HEK293 (cell line): ENCODE data around the gene KDM2B.

Experiments
- CTCF ChIA-PET: fragments of 350-600 bp; formaldehyde crosslinking; extraction: SDS; loops from one replicate; lab custom pipeline; 2021; ENCODE audit warnings: antibody characterized with exemption; lab: Yijun Ruan, JAX
- POLR2A ChIA-PET: fragments of 300-600 bp; formaldehyde crosslinking; extraction: SDS; loops from one replicate; lab custom pipeline; 2020; ENCODE audit warnings: antibody characterized with exemption, inconsistent platforms; lab: Yijun Ruan, JAX
- H3K27ac ChIP-seq: fragments of 200-500 bp; sonication (Bioruptor generic); 2 replicates; pipeline ENCODE4 v1.5.1; 2014; ENCODE audit warnings: low read depth, low read length, control low read depth, inconsistent platforms; ENCODE audit errors: extremely low read depth
- H3K36me3 ChIP-seq, 2 experiments: fragments of 200-500 bp in 1 of 2; sonication (Bioruptor generic) in 1 of 2; 1 replicate in 1 of 2; 2 replicates in 1 of 2; pipeline ENCODE4 v1.5.1; 2014 to 2017; ENCODE audit warnings: inconsistent platforms in 2 of 2, low read length in 2 of 2; ENCODE audit not compliant: control insufficient read depth in 2 of 2, insufficient read depth in 1 of 2
- H3K4me1 ChIP-seq: fragments of 200-500 bp; sonication (Bioruptor generic); 2 replicates; pipeline ENCODE4 v1.5.1; 2014; ENCODE audit warnings: mild to moderate bottlenecking, low read length, inconsistent platforms; ENCODE audit not compliant: control insufficient read depth, insufficient read depth
- H3K4me3 ChIP-seq: 2 replicates; pipeline ENCODE4 v1.5.1; 2011; ENCODE audit warnings: low read depth, mild to moderate bottlenecking, control low read depth, low read length, moderate library complexity
- H3K9me3 ChIP-seq: fragments of 200-500 bp; sonication (Bioruptor generic); 2 replicates; pipeline ENCODE4 v1.5.1; 2014; ENCODE audit warnings: low read depth, low read length, inconsistent platforms; ENCODE audit not compliant: control insufficient read depth, insufficient read depth
- GLI2 ChIP-seq: fragments of 450-650 bp; formaldehyde crosslinking; IDR thresholded peaks from 2 replicates; pipeline ENCODE4; 2017; ENCODE audit warnings: missing biosample characterization, missing genetic modification characterization, low read depth, borderline replicate concordance
- KLF7 ChIP-seq: fragments of 450-650 bp; formaldehyde crosslinking; IDR thresholded peaks from 2 replicates; pipeline ENCODE4 v1.5.1; 2016; ENCODE audit warnings: missing biosample characterization, missing genetic modification characterization, borderline replicate concordance
- KLF8 ChIP-seq: fragments of 450-650 bp; formaldehyde crosslinking; IDR thresholded peaks from 2 replicates; pipeline ENCODE4 v1.5.1; 2016; ENCODE audit warnings: missing biosample characterization, missing genetic modification characterization
- OSR2 ChIP-seq: fragments of 450-650 bp; formaldehyde crosslinking; IDR thresholded peaks from 2 replicates; pipeline ENCODE4 v1.5.1; 2016; ENCODE audit warnings: missing biosample characterization, missing genetic modification characterization
- SCRT1 ChIP-seq: fragments of 450-650 bp; formaldehyde crosslinking; IDR thresholded peaks from 2 replicates; pipeline ENCODE4 v1.5.1; 2016; ENCODE audit warnings: missing biosample characterization, missing genetic modification characterization, borderline replicate concordance
- ZBTB48 ChIP-seq: fragments of 450-650 bp; formaldehyde crosslinking; IDR thresholded peaks from 2 replicates; pipeline ENCODE4 v1.5.1; 2016; ENCODE audit warnings: missing biosample characterization, missing genetic modification characterization
- ZEB2 ChIP-seq: fragments of 450-650 bp; formaldehyde crosslinking; IDR thresholded peaks from 2 replicates; pipeline ENCODE4 v1.5.1; 2016; ENCODE audit warnings: missing biosample characterization, missing genetic modification characterization
- ZFP69B ChIP-seq: fragments of 450-650 bp; formaldehyde crosslinking; IDR thresholded peaks from 2 replicates; pipeline ENCODE4 v1.5.1; 2016; ENCODE audit warnings: missing biosample characterization, missing genetic modification characterization
- ZNF140 ChIP-seq: fragments of 450-650 bp; formaldehyde crosslinking; IDR thresholded peaks from 2 replicates; pipeline ENCODE4 v1.5.1; 2016; ENCODE audit warnings: missing biosample characterization, missing genetic modification characterization
- ZNF155 ChIP-seq: fragments of 450-650 bp; formaldehyde crosslinking; IDR thresholded peaks from 2 replicates; pipeline ENCODE4 v1.5.1; 2016; ENCODE audit warnings: missing biosample characterization, missing genetic modification characterization
- ZNF202 ChIP-seq: fragments of 450-650 bp; formaldehyde crosslinking; IDR thresholded peaks from 2 replicates; pipeline ENCODE4 v1.5.1; 2016; ENCODE audit warnings: missing biosample characterization, missing genetic modification characterization, borderline replicate concordance
- ZNF214 ChIP-seq: fragments of 450-650 bp; formaldehyde crosslinking; IDR thresholded peaks from 2 replicates; pipeline ENCODE4 v1.5.1; 2017; ENCODE audit warnings: missing biosample characterization, mild to moderate bottlenecking, missing genetic modification characterization, borderline replicate concordance
- ZNF239 ChIP-seq: fragments of 450-650 bp; formaldehyde crosslinking; IDR thresholded peaks from 2 replicates; pipeline ENCODE4 v1.5.1; 2016; ENCODE audit warnings: missing biosample characterization, missing genetic modification characterization
- ZNF280D ChIP-seq: fragments of 450-650 bp; formaldehyde crosslinking; IDR thresholded peaks from 2 replicates; pipeline ENCODE4 v1.5.1; 2016; ENCODE audit warnings: missing biosample characterization, missing genetic modification characterization
- ZNF341 ChIP-seq: fragments of 450-650 bp; formaldehyde crosslinking; IDR thresholded peaks from 2 replicates; pipeline ENCODE4; 2016; ENCODE audit warnings: low read depth, missing biosample characterization, missing genetic modification characterization
- ZNF350 ChIP-seq: fragments of 450-650 bp; formaldehyde crosslinking; IDR thresholded peaks from 2 replicates; pipeline ENCODE4 v1.5.0; 2017; ENCODE audit warnings: missing biosample characterization, mild to moderate bottlenecking, missing genetic modification characterization
- ZNF391 ChIP-seq: fragments of 450-650 bp; formaldehyde crosslinking; IDR thresholded peaks from 2 replicates; pipeline ENCODE4 v1.5.1; 2016; ENCODE audit warnings: low read depth, missing biosample characterization, missing genetic modification characterization, borderline replicate concordance
- ZNF416 ChIP-seq: fragments of 450-650 bp; formaldehyde crosslinking; IDR thresholded peaks from 2 replicates; pipeline ENCODE4 v1.5.1; 2016; ENCODE audit warnings: missing biosample characterization, missing genetic modification characterization
- ZNF423 ChIP-seq: fragments of 450-650 bp; formaldehyde crosslinking; IDR thresholded peaks from 2 replicates; pipeline ENCODE4 v1.5.1; 2016; ENCODE audit warnings: missing biosample characterization, missing genetic modification characterization
- ZNF426 ChIP-seq: fragments of 450-650 bp; formaldehyde crosslinking; IDR thresholded peaks from 2 replicates; pipeline ENCODE4 v1.5.1; 2017; ENCODE audit warnings: missing biosample characterization, missing genetic modification characterization, mild to moderate bottlenecking, inconsistent platforms, moderate library complexity
- ZNF473 ChIP-seq: fragments of 450-650 bp; formaldehyde crosslinking; IDR thresholded peaks from 2 replicates; pipeline ENCODE4 v1.5.1; 2017; ENCODE audit warnings: missing biosample characterization, missing genetic modification characterization
- ZNF624 ChIP-seq: fragments of 450-650 bp; formaldehyde crosslinking; IDR thresholded peaks from 2 replicates; pipeline ENCODE4 v1.5.1; 2017; ENCODE audit warnings: missing biosample characterization, missing genetic modification characterization
- ZNF776 ChIP-seq: fragments of 450-650 bp; formaldehyde crosslinking; IDR thresholded peaks from 2 replicates; pipeline ENCODE4 v1.5.0; 2017; ENCODE audit warnings: missing biosample characterization, missing genetic modification characterization, borderline replicate concordance
- ZNF777 ChIP-seq: fragments of 450-650 bp; formaldehyde crosslinking; IDR thresholded peaks from 2 replicates; pipeline ENCODE4 v1.5.1; 2017; ENCODE audit warnings: missing biosample characterization, missing genetic modification characterization, borderline replicate concordance
- ZSCAN5A ChIP-seq: fragments of 450-650 bp; formaldehyde crosslinking; IDR thresholded peaks from 2 replicates; pipeline ENCODE4 v1.5.1; 2016; ENCODE audit warnings: missing biosample characterization, missing genetic modification characterization
- TF ChIP-seq, protein P1 (sequence below): fragments of 450-650 bp; formaldehyde crosslinking; IDR thresholded peaks from 2 replicates; pipeline ENCODE4 v1.5.0; 2017; ENCODE audit warnings: missing biosample characterization, missing genetic modification characterization, borderline replicate concordance

The KDM2B gene

DNA sequence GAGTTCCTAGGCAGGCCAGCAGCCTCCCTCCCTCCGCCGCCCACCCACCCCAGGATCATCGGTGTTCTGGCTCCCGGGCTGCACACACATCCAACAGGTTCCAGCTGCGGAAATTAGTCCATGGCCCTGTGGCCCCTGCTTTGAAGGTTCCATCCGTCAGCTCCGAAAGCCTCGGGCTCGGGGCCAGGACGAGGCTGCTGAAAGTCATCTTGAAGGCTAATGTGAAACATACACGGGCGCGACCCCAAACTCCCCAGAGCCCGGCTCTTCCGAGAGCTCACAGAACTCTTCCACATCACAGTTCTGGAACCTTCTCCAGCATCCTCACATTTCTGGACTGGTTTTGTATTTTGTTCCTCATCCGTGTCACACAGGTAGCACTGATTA is 19.8 kb downstream of the KDM2B start (continued):
- TF ChIP-seq KLF8 (tag by site-specific recombination), result no peak
- no peak for TF ChIP-seq ZNF426 (tag by site-specific recombination)
- TF ChIP-seq SCRT1 (tag by site-specific recombination), result no peak
- no peak for TF ChIP-seq ZNF239
- TF ChIP-seq ZNF214 (tag by site-specific recombination), result no peak
- TF ChIP-seq GLI2 (tag by site-specific recombination), result no peak
- no peak for TF ChIP-seq ZNF473
- no peak for TF ChIP-seq ZNF140 (tag by site-specific recombination)
- TF ChIP-seq ZNF416 (tag by site-specific recombination), result no peak
- no peak for TF ChIP-seq ZBTB48 (tag by site-specific recombination)
- TF ChIP-seq OSR2, result no peak

DNA sequence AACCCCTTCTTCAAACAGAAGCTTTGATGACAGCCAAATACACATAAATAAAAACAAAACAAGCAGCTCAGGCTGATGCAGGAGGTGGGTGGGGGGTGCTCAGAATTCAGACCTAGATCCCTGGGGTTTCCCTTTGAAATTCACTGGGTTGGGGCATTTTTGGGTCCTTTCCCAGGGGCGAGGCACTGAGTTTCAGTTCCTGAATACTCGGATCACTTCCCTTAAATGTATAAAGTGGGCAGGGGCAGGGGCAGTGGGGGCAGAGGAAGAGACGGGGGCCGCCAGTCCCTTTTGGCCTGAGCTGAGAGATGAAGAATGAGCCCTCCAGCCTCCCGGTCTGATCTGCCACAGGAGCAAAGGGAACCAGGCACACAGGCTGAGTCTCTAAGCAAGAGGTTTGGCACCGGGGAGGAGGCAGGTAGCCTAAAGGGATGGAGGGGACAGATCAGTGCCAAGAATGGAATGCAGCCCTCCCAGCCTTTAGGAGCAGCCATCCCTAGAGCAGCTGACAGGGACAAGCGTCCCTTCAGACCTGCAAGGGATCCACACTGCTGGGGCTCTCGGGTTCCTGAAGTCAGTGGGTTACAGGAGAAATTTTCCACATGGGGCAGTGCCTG is 20.3 kb downstream of the KDM2B start:
- Histone ChIP-seq H3K9me3 (no peaks in the 10 kb centered on the region), H3K4me3 (no peak overlapping the region), H3K4me1 (no peaks in the 10 kb centered on the region), H3K27ac (no peak overlapping the region), H3K36me3 (peaks cover 3 to 12% of the 10 kb centered on the region in 2 experiments; a peak in 2 of 3 replicates)
- POLR2A ChIA-PET, result no interaction called here
- TF ChIP-seq ZNF624 (no peak), ZNF341 (tag by site-specific recombination) (no peak), ZNF155 (tag by site-specific recombination) (no peak)
- CTCF ChIA-PET, result interaction anchor here (0.9 to 1.9 kb wide), 2 partner anchors 8 to 122 kb away, joined by 3 to 5 read pairs; no protein-coding TSS in a partner anchor

- POLR2A ChIA-PET, result interaction anchor here (0.7 to 1.5 kb wide), 2 partner anchors 98 to 1172 kb away, joined by 4 to 6 read pairs; no protein-coding TSS in a partner anchor
- H3K4me1 ChIP-seq, result no peaks in the 10 kb centered on the region
- H3K27ac ChIP-seq, result no peak overlapping the region
- peaks cover 3 to 12% of the 10 kb centered on the region in 2 experiments; a peak in 2 of 3 replicates for H3K36me3 ChIP-seq
- H3K4me3 ChIP-seq, result no peak overlapping the region
- CTCF ChIA-PET, result interaction anchor here (0.6 to 1.2 kb wide), 2 partner anchors 110 to 113 kb away, joined by 3 read pairs; no protein-coding TSS in a partner anchor
- no peaks in the 10 kb centered on the region for H3K9me3 ChIP-seq
- TF ChIP-seq ZFP69B (tag by site-specific recombination) (no peak), ZNF423 (tag by site-specific recombination) (no peak), ZNF350 (tag by site-specific recombination) (no peak), ZNF777 (tag by site-specific recombination) (no peak), ZNF202 (tag by site-specific recombination) (no peak), ZEB2 (no peak), ZNF776 (tag by site-specific recombination) (no peak), ZNF280D (tag by site-specific recombination) (no peak), ZNF391 (tag by site-specific recombination) (no peak), KLF7 (tag by site-specific recombination) (no peak), ZSCAN5A (no peak), ZNF140 (tag by site-specific recombination) (no peak)
- TF ChIP-seq, protein P1, sequence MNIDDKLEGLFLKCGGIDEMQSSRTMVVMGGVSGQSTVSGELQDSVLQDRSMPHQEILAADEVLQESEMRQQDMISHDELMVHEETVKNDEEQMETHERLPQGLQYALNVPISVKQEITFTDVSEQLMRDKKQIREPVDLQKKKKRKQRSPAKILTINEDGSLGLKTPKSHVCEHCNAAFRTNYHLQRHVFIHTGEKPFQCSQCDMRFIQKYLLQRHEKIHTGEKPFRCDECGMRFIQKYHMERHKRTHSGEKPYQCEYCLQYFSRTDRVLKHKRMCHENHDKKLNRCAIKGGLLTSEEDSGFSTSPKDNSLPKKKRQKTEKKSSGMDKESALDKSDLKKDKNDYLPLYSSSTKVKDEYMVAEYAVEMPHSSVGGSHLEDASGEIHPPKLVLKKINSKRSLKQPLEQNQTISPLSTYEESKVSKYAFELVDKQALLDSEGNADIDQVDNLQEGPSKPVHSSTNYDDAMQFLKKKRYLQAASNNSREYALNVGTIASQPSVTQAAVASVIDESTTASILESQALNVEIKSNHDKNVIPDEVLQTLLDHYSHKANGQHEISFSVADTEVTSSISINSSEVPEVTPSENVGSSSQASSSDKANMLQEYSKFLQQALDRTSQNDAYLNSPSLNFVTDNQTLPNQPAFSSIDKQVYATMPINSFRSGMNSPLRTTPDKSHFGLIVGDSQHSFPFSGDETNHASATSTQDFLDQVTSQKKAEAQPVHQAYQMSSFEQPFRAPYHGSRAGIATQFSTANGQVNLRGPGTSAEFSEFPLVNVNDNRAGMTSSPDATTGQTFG (tag by site-specific recombination), result no peak
These were observed 21.9 kb downstream of the KDM2B start for GRCh38 chr12:121558956-121559355.
